A673 (cell line): ENCODE measurements around the gene CFAP58.

Experiments used
- EZH2 ChIP-seq: fragments of 200-600 bp; sonication (generic); IDR thresholded peaks from 2 replicates; pipeline ENCODE4 v1.6.1; 2017; ENCODE audit warnings: borderline replicate concordance, low read depth, mild to moderate bottlenecking, mixed read lengths, antibody characterized with exemption, low read length; ENCODE audit not compliant: poor library complexity, severe bottlenecking
- TF ChIP-seq, protein P1 (sequence below): fragments of 300-800, 200-600 bp; sonication (generic); conservative IDR thresholded peaks from 2 replicates; pipeline ENCODE4 v1.5.1; 2017; ENCODE audit warnings: low read depth, mild to moderate bottlenecking, antibody characterized with exemption, low read length, moderate library complexity, mixed read lengths

- TF ChIP-seq, protein P1, sequence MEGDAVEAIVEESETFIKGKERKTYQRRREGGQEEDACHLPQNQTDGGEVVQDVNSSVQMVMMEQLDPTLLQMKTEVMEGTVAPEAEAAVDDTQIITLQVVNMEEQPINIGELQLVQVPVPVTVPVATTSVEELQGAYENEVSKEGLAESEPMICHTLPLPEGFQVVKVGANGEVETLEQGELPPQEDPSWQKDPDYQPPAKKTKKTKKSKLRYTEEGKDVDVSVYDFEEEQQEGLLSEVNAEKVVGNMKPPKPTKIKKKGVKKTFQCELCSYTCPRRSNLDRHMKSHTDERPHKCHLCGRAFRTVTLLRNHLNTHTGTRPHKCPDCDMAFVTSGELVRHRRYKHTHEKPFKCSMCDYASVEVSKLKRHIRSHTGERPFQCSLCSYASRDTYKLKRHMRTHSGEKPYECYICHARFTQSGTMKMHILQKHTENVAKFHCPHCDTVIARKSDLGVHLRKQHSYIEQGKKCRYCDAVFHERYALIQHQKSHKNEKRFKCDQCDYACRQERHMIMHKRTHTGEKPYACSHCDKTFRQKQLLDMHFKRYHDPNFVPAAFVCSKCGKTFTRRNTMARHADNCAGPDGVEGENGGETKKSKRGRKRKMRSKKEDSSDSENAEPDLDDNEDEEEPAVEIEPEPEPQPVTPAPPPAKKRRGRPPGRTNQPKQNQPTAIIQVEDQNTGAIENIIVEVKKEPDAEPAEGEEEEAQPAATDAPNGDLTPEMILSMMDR, result no peak
- no peak for TF ChIP-seq EZH2
These were observed 37.1 kb upstream of the CFAP58 start for GRCh38 chr10:104316321-104317099.
